Naive thymus-derived CD8-positive, alpha-beta T cell (primary cell): ENCODE data around the gene OR52B4. TPM values are rescaled to one million over a fixed set of nuclear protein-coding genes. Genes with fewer than 3 reads are reported as not detected.
"Not testable (repeated sequence)": the region's sequence is repeated elsewhere in the genome, so short reads cannot be mapped to it uniquely, and the experiment has no call there.

Experiments
- ATAC-seq, 2 donors: fragments of 150-1000 bp; cut with Tn5 transposase in 1 of 2; sonication (Bioruptor Pico), chemical (Tn5 transposase) in 1 of 2; 1 replicate in 1 of 2; 2 replicates in 1 of 2; pipeline ENCODE4 v1.10.0; 2021; ENCODE audit warnings: mild to moderate bottlenecking in 2 of 2, moderate library complexity in 2 of 2
- POLR2A ChIA-PET: fragments of 350-600 bp; sonication (Branson Sonifier 250); formaldehyde crosslinking; loops from one replicate; lab custom pipeline; 2021; ENCODE audit warnings: antibody characterized with exemption; lab: Charles Lee
- DNase-seq, 10 donors: peaks; one replicate each; pipeline versions ENCODE4 v3.0.0 to v3.0.0-alpha.2; 2020 to 2022
- H3K27ac Mint-ChIP-seq, 10 donors: one replicate each; pipeline ENCODE4 v1.8.0; 2020 to 2022; ENCODE audit warnings: mild to moderate bottlenecking in 10 of 10, mixed read lengths in 10 of 10, moderate library complexity in 4 of 10, inconsistent platforms in 1 of 10
- H3K27me3 Mint-ChIP-seq, 5 donors: one replicate each; pipeline ENCODE4 v1.8.0; 2021 to 2022; ENCODE audit warnings: mixed read lengths in 5 of 5
- H3K36me3 Mint-ChIP-seq, 3 donors: one replicate each; pipeline ENCODE4 v1.8.0; 2020 to 2022; ENCODE audit warnings: mixed read lengths in 3 of 3, mild to moderate bottlenecking in 2 of 3, inconsistent platforms in 1 of 3
- H3K4me1 Mint-ChIP-seq, 4 donors: one replicate each; pipeline ENCODE4 v1.8.0; 2021 to 2022; ENCODE audit warnings: mixed read lengths in 4 of 4
- H3K4me3 Mint-ChIP-seq, 10 donors: one replicate each; pipeline ENCODE4 v1.8.0; 2020 to 2022; ENCODE audit warnings: mild to moderate bottlenecking in 10 of 10, mixed read lengths in 10 of 10, moderate library complexity in 6 of 10, inconsistent platforms in 1 of 10
- H3K9me3 Mint-ChIP-seq, 9 donors: one replicate each; pipeline ENCODE4 v1.8.0; 2020 to 2022; ENCODE audit warnings: mixed read lengths in 9 of 9, mild to moderate bottlenecking in 3 of 9, inconsistent platforms in 1 of 9, moderate library complexity in 1 of 9
- polyA plus RNA-seq, 3 donors: library from polyadenylated mRNA; unstranded; fragments of 300-500 nt; fragmentation: Illumina TruSeq; gene quantifications; one replicate each; pipeline ENCODE4 v1.2.3, GENCODE V29; 2021
- total RNA-seq, 8 experiments: library from RNA in 2 of 8; stranded (reverse) in 2 of 8; gene quantifications; one replicate each; pipeline ENCODE4 v1.2.3 and lab custom pipeline; 2021 to 2026

Gene OR52B4
- total and polyA plus RNA-seq, 5 experiments from 2014 or later: not detected

DNA sequence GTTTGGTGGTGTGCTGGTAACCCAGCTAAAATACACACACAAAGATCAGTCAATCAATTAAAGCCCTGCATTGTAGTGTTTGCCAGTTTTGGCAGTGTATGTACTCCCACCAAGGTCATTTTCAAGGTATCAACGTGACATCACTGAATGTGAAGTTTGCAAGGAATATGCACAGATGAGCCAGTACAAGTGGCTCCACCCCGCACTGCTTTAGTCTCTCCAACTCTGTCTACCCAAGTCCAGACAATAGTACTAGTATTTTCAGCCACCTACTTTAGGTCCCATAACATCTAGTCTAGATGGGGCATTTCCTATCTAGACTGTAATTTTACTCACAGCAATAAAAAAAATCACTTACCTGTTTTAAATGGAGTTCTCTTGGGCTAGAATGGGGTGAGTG, 22.8 kb downstream of the OR52B4 start:
- POLR2A ChIA-PET: not testable (repeated sequence)

DNA sequence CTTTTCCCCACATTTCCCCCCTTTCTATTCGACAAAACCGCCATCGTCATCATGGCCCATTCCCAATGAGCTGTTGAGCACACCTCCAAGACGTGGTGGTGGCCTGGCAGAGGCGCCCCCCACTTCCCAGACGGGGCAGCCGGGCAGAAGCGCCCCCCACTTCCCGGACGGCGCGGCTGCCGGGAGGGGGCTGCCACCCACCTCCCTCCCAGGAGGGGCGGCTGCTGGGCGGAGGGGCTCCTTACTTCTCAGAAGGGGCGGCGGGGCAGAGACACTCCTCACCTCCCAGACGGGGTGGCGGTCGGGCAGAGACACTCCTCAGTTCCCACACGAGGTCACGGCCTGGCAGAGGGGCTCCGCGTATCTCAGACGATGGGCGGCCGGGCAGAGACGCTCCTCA, 33.8 kb downstream of the OR52B4 start:
- H3K4me1 Mint-ChIP-seq, POLR2A ChIA-PET: not testable (repeated sequence)
- peaks cover 0 to 18% (median 9%) of the 10 kb centered on the region in 5 donors for H3K27me3 Mint-ChIP-seq

More for the DNA sequence above, 22.8 kb downstream of the OR52B4 start:
- not testable (repeated sequence) for H3K4me3 Mint-ChIP-seq, DNase-seq, H3K36me3 Mint-ChIP-seq, H3K27ac Mint-ChIP-seq, ATAC-seq, H3K9me3 Mint-ChIP-seq, H3K4me1 Mint-ChIP-seq
- peaks cover 2 to 14% (median 9%) of the 10 kb centered on the region in 5 donors for H3K27me3 Mint-ChIP-seq

More for the DNA sequence above, 33.8 kb downstream of the OR52B4 start:
- H3K4me3 Mint-ChIP-seq, H3K9me3 Mint-ChIP-seq, H3K36me3 Mint-ChIP-seq, ATAC-seq, DNase-seq, H3K27ac Mint-ChIP-seq: not testable (repeated sequence)

Other genes starting within 250 kb of the OR52B4 start
- 10 to 100 TPM; 23.1 to 27.8 TPM for gene TRIM21, start 25.3 kb upstream of the OR52B4 start, total RNA-seq
- gene TRIM21, start 25.3 kb upstream of the OR52B4 start, polyA plus RNA-seq: 10 to 100 TPM; 30.1 to 40.2 (median 33.9) TPM
- gene OR52K2, start 80.9 kb upstream of the OR52B4 start, total RNA-seq: not detected
- not detected for gene OR52K2, start 80.9 kb upstream of the OR52B4 start, polyA plus RNA-seq
- not detected for gene OR52K1, start 114.3 kb upstream of the OR52B4 start, total RNA-seq
- gene OR52K1, start 114.3 kb upstream of the OR52B4 start, polyA plus RNA-seq: not detected
- gene OR52M1, start 176.8 kb upstream of the OR52B4 start, total RNA-seq: not detected
- gene OR52M1, start 176.8 kb upstream of the OR52B4 start, polyA plus RNA-seq: not detected
- not detected for gene OR52I2, start 213.4 kb upstream of the OR52B4 start, total RNA-seq
- not detected for gene OR52I2, start 213.4 kb upstream of the OR52B4 start, polyA plus RNA-seq
- gene OR52I1, start 225.7 kb upstream of the OR52B4 start, total RNA-seq: not detected
- gene OR52I1, start 225.7 kb upstream of the OR52B4 start, polyA plus RNA-seq: not detected
- gene TRIM68, start 239.8 kb upstream of the OR52B4 start, total RNA-seq: 10 to 100 TPM; 22.2 to 24.2 TPM
- 10 to 100 TPM; 11.1 to 16.1 (median 12.1) TPM for gene TRIM68, start 239.8 kb upstream of the OR52B4 start, polyA plus RNA-seq